Forelimb muscle (tissue), 1 donor: ENCODE measurements around the gene MSL2. TPM values are rescaled to one million over a fixed set of nuclear protein-coding genes. Genes with fewer than 3 reads are reported as not detected.
"Not testable (repeated sequence)": the region's sequence is repeated elsewhere in the genome, so short reads cannot be mapped to it uniquely, and the experiment has no call there.

Experiments used
- DNase-seq: peaks from one replicate; pipeline ENCODE4 v3.0.0-alpha.2; 2013; ENCODE audit warnings: low read depth
- polyA plus RNA-seq: library from polyadenylated mRNA; unstranded; fragments of 120-200 nt; gene quantifications from one replicate; pipeline ENCODE4 v1.2.1, GENCODE V29; 2013; ENCODE audit not compliant: insufficient read length

The MSL2 gene
- polyA plus RNA-seq, 1 donor: 22.9 TPM

DNA sequence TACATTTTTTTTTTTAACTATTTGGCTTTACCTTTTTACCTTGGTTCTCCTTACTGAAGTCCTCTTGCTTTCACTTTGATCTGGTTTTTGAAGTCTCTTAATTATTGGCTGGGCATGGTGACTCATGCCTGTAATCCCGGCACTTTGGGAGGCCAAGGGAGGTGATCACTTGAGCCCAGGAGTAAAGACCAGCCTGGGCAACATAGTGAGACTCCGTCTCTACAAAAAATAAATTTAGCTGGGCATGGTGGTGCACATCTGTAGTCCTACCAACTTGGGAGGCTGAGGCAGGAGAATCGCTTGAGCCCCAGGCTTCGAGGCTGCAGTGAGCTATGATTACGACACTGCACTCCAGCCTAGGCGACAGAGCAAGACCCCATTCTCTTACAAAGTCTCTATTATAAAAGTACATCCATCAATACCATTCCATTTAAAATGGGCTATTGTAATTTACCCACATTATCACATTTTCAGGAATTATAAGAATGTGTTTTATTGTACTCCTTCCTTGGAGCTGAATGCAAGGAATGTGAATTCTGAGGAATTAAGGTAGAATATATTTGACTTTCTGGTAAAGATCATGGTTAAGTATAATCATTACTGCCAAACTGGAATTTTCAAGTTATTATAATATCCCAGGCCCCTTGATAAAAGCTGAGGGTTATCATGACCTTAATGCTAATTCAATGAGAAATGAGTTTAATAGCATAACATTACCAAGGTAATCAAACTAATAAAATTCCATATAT lies 49.0 kb downstream of the MSL2 start:
- DNase-seq: no peak

DNA sequence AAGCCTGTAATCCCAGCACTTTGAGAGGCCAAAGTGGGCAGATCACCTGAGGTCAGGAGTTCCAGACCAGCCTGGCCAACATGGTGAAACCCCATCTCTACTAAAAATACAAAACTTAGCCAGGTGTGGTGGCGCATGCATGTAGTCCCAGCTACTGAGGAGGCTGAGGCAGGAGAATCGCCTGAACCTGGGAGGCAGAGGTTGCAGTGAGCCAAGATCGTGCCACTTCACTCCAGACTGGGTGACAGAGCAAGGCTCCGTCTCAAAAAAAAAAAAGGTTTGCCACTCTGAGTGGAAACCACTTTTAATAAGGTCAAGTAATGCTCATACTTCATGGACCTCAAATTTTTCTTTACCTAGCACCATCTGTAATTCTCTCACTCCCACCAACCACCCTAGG lies 51.7 kb downstream of the MSL2 start:
- not testable (repeated sequence) for DNase-seq

DNA sequence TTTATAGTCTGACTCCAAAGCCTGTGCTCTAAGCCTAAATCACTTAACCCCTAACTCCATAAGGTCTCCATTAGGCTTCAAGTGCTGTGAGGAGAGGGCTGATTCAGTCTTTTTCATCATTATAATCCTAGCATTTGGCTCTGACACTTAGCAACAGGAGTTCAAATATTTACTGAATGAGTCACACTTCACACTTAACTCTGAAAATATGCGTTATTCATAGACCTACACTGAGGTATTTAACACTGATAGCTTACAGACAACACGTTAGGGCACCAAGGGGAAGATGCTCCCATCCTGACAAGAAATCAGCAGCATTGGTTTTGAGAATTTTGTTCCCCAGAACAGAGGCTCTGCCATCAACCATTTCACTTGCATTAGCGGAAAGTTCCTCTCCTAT lies 53.5 kb downstream of the MSL2 start:
- no peak for DNase-seq

DNA sequence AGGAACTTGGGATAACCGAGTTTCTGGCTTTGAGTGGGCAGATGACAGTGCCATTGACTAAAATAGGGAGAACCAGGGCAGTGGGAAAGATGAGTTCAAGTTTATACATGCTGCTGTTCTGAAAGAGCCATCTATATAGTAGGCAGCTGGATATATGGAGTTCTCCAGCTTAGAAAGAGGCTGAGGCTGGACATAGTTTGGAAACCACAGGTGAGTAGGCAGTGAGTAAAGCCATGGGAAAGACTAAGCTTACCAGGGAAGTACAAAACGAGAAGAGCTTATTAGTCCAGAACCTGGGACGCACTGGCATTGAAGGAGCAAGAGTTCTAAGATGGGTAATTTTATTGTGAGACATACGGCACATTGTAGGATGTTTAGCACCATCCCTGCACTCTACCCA lies 54.2 kb downstream of the MSL2 start:
- DNase-seq: no peak

DNA sequence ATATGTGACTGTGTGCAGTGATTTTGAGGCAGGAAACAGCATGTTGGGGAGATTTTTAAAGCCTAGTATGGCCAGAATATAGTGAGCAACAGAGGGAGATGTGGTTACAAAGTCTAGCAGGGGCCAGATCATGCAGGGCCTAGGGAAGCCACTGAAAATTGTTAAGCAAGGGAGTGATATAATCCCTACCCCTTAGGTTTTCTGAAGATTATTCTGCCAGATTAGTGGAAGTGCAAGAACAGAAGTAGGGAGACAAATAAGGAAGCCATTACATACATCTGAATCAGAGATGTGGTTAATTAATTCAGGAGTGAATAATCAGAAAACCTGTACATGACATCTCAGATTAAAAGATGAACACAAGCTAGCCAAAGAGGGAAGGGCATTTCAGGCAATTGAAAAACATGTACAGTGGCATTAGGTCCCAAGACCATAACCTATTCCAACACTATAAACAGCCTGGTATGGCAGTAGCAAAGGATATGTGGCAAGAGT lies 54.8 kb downstream of the MSL2 start:
- no peak for DNase-seq

DNA sequence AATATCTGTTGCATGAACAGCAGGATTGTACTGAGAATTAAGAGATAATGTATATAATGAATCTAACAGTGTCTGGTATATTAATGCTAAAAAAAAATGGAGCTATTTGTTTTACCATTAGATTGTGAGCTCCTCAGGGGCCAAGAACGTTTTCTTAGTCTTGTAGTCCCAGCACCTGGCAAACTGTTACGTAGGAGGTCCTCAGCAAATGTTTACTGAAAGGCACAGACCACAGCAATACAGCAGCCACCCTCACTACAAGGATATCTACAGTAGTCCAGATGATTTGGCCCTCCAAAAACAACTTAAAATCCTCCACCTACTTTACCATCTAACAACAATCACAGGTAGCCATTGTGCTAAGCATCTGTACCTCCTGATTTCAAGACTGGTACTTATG lies 59.7 kb downstream of the MSL2 start:
- DNase-seq: no peak

DNA sequence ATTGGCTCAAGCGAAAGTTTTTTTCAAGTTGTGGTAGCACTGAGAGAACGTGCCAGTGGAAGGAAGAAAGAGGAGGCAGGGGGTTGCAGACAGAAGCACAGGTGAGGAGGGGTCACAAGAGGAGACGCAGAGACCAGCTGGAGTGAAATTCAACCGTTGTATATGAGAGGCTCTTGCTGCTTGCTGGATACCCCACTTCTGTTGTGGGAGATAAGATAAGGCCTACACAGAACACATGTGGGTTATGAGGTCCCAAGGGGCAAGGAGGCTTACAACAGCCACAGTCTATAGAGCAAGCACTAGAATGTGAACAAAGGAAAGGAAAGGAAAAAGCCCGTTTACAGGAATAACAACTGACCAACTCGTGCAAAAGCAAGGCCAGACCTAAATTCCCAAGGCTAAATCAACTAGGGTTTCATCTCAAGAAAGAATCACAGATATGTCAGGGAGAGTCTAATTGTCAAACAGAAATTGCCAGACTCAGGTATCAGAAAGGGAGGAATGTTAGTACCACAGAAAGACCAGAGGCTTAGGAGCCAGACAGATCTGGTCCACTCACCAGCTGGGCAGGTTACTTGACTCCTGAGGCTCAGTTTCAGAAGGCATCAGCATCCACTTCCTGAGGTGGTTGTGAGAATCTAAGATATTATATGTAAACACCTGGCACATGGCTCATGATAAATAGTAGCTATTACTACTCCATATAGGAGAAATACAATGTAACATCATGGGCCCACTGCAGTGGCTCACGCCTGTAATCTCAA lies 60.9 kb downstream of the MSL2 start:
- no peak for DNase-seq

DNA sequence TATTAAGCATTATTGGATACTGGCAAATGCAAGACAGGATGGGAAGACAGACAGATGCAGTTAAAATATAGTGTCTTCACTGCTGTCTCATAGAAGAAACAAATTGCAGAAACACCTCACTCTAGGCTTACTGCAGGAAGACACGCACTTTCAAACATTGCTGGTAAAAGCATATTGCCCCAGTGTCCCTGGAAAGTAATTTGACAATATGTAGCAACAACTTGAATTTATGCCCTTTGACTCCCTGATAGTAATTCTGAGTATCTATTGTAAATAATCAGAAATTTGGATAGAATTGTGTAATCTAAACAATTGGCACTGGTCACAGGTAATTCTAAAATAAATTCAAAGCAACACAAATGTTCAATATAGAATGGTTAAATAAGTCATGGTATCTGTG lies 62.0 kb downstream of the MSL2 start:
- DNase-seq: no peak

DNA sequence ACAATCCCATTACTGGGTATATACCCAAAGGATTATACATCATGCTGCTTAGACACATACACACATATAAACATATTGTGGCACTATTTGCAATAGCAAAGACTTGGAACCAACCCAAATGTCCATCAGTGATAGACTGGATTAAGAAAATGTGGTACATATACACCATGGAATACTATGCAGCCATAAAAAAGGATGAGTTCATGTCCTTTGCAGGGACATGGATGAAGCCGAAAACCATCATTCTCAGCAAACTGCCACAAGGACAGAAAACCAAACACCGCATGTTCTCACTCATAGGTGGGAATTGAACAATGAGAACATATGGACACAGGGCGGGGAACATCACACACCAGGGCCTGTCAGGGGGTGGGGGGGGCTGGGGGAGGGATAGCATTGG lies 64.5 kb downstream of the MSL2 start:
- not testable (repeated sequence) for DNase-seq

DNA sequence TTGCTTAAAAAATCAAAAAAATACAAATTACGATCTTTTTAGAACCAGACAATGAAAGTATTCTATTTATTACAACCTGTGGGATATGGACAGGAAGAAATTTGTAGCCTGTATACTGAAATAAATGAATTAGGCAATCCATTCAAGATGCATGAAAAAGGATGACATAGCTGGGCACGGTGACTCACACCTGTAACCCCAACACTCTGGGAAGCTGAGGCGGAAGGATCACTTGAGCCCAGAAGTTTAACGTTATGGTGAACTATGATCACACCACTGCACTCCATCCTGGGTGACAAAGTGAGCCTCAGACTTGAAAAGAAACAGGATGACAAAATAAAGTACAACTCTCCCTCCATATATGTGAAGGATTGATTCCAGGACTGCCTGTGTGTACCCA lies 74.1 kb downstream of the MSL2 start:
- no peak for DNase-seq

DNA sequence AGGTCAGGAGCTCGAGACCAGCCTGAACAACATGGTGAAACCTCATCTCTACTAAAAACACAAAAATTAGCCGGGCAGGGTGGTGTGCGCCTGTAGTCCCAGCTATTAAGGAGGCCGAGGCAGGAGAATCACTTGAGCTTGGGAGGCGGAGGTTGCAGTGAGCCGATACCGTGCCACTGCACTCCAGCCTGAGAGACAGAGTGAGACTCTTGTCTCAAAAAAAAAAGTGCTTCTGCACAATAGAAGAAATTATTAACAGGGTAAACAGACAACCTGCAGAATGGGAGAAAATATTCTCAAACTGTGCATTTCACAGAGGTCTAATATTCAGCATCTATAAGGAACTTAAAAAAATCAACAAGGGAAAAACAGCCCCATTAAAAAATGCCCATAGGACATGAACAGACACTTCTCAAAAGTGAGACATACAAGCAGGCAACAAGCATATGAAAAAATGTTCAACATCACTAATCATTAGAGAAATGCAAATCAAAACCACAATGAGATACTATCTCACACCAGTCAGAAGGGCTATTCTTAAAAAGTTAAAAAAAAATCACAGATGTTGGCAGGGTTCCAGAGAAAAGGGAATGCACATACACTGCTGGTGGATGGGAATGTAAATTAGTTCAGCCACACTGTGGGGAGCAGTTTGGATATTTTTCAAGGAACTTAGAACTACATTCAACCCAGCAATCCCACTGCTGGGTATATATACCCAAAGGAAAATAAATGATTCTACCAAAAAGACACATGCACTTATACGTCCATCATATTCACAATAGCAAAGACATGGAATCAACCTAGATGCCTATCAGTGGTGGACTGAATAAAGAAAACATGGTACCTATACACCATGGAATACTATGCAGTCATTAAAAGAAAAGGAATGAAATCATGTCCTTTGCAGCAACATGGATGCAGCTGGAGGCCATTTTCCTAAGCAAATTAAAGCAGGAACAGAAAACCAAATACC lies 75.5 kb downstream of the MSL2 start:
- no peak for DNase-seq

DNA sequence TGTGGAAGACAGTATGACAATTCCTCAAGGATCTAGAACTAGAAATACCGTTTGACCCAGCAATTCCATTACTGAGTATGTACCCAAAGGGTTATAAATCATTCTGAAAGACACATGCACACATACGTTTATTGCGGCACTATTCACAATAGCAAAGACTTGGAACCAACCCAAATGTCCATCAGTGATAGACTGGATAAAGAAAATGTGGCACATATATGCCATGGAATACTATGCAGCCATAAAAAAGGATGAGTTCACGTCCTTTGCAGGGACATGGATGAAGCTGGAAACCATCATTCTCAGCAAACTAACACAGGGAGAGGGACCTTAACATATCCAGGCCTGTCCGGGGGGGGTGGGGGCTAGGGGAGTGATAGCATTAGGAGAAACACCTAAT lies 76.4 kb downstream of the MSL2 start:
- DNase-seq: not testable (repeated sequence)

DNA sequence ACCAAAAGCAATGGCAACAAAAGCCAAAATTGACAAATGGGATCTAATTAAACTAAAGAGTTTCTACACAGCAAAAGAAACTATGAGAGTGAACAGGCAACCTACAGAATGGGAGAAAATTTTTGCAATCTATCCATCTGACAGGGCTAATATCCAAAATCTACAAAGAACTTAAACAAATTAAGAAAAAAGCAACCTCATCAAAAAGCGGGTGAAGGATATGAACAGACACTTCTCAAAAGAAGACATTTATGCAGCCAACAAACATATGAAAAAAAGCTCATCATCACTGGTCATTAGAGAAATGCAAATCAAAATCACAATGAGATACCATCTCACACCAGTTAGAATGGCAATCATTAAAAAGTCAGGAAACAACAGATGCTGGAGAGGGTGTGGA lies 76.8 kb downstream of the MSL2 start:
- not testable (repeated sequence) for DNase-seq

DNA sequence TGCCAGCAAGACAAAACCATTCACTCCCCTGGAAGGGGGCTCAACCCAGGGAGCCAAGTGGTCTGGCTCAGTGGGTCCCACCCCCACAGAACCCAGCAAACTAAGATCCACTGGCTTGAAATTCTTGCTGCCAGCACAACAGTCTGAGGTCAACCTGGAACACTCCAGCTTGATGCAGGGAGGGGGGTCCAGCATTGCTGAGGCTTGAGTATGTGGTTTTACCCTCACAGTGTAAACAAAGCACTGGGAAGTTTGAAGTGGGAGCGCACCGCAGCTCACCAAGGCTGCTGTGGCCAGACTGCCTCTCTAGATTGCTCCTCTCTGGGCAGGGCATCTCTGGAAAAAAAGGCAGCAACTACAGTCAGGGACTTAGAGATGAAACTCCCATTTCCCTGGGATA lies 81.7 kb downstream of the MSL2 start:
- DNase-seq: no peak

DNA sequence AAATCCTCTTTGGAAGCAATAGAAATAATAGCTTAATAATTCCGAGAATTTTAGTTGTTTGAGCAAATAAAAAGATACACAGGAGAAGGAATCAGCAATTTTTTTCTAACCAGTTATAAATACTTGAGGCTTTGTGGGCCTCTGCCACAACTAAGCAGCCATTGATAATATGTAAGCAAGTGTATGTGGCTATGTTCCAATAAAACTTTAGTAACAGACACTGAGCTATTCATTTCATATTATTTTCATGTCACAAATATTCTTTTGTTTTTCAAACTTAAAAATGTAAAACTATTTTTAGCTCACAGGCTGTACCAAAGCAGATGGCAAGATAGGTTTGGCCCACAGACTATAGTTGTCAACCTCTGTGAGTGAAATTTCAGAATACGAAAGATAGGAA lies 85.7 kb downstream of the MSL2 start:
- no peak for DNase-seq

DNA sequence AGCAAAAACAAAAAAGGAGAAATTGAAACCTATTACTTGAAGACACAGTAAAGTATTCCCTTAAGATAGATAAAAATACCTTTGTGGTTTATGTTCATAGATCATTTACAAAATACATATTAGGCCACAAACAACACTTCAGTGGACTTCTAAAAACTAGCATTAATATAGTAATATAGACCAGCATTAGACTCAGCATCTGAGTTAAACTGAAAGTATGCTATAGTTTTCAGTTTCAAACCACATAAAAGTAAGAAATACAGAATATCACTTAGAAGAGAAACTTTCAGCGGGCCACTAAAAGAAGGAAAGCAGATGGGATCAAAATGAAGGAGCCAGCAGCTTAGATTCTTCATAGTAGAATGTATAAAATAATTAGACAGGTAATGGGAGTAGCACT lies 86.6 kb downstream of the MSL2 start:
- DNase-seq: no peak

DNA sequence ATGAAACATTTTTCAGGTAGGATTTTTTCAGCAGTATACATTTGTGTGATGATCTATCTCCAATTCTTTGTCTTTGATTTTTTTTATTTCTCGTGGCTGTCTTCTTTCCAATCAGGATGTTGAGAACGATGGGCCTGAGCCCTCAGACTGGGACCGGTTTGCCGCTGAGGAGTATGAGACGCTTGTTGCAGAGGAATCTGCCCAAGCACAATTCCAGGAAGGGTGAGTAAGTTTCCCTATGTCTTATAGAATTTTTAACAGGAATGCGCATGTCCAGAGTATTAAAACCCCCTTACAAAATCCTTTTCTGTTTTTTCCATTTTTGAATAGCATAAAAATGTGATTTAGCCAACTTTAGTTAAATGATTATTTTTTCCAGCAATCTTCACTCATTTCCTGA lies 90.0 kb downstream of the MSL2 start:
- DNase-seq: no peak

DNA sequence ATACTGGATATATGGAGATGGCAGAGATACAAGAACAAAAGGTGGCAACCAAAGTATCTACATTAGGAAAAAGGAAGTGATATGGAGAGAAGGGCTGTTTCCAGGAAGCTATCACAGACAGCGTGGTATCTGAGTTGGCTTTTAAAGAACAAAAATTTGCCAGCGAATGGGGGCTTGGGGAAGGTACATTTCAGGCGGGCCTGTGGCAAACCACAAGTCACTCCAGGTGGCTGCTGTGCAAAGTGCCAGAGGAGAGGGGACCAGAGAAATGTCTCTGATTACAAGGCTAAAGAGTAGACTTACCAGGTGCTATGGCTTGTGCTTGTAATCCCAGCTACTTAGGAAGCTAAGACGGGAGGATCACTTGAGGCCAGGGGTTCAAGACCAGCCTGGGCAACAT lies 91.1 kb downstream of the MSL2 start:
- DNase-seq: no peak
